Heart left ventricle (tissue), 13 donors: ENCODE measurements around the gene ELOVL5.

Experiments
- CTCF ChIP-seq, 12 donors: fragments of 200-600 bp; sonication (generic) in 4 of 12; IDR thresholded peaks; one replicate each; pipeline versions ENCODE4 v1.5.0 to v1.8.0; 2018 to 2022; ENCODE audit warnings: antibody characterized with exemption in 12 of 12, mild to moderate bottlenecking in 5 of 12
- POLR2A ChIP-seq, 2 donors: fragments of 450-650 bp; IDR thresholded peaks; one replicate each; pipeline ENCODE4 v1.6.1; 2017; ENCODE audit warnings: antibody characterized with exemption in 2 of 2, mild to moderate bottlenecking in 2 of 2, moderate library complexity in 2 of 2
- donor health status: ischemic (EF 13 %, LVEDD 7.1; RV severe dilation, severe dysfunction).
- donor health status: DM: no; HTN: yes; CAD: no.
- donor health status: DM: no; HTN: no; CAD: no.
- donor health status: ischemic (EF 25% LVEDD 6.9; RV normal size, moderate dysfunction).
- donor health status: ischemic (EF 25% LVEDD 5.7; RV mildly dilated, moderate dysfunction).
- donor health status: ischemic (EF 35%, LVEDD 5.7; RV mildly dilated, moderate dysfunction).
- donor health status: nonischemic (EF 11% LVEDD 7.7; RV severe dilation, severe dysfunction).
- donor health status: DM: yes; HTN: yes; CAD: no.
- donor health status: PGD.
- donor health status: ischemic (EF 29% LVEDD 5.4; RV normal size, mild dysfunction).
- donor health status: nonischemic (EF 23%, LVEDD 6.1; RV moderate dilation, normal function).

- no peak for TF ChIP-seq CTCF (IDR thresholded peaks at IDR 0.05)
- TF ChIP-seq POLR2A (IDR thresholded peaks at IDR 0.05) = no peak
Measured at GRCh38 chr6:53301801-53302537, 46.8 kb downstream of the ELOVL5 start.
